Fibroblast of lung (primary cell): ENCODE data around the gene OPA3.

Source experiments
- EZH2 ChIP-seq: IDR thresholded peaks from 2 replicates; pipeline ENCODE4 v1.5.1; 2012; ENCODE audit warnings: low read length, control low read depth, mild to moderate bottlenecking; ENCODE audit errors: missing control alignments
- TF ChIP-seq, protein P1 (sequence below), 2 donors: IDR thresholded peaks in 1 of 2; conservative IDR thresholded peaks in 1 of 2; 1 replicate in 1 of 2; 2 replicates in 1 of 2; pipeline ENCODE4 v1.5.1; 2011 to 2012; ENCODE audit warnings: low read length in 2 of 2, control low read depth in 1 of 2, inconsistent platforms in 1 of 2, low read depth in 1 of 2, mild to moderate bottlenecking in 1 of 2

DNA sequence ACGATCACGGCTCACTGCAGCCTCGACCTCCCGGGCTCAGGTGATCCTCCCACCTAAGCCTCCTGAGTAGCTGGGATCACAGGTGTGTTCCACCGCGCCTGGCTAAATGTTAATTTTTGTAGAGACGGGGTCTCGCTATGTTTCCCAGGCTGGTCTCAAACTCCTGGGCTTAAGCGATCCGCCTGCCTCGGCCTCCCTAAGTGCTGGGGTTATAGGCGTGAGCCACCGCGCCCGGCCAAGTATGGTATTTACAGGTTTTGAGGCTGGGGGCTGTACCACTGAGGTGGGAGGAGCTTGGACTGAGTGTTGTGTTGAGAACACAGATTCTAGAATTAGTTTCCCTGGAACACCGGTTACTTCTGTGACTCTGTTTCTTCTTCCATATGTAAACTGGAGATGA, 86.8 kb downstream of the OPA3 start:
- TF ChIP-seq, protein P1, sequence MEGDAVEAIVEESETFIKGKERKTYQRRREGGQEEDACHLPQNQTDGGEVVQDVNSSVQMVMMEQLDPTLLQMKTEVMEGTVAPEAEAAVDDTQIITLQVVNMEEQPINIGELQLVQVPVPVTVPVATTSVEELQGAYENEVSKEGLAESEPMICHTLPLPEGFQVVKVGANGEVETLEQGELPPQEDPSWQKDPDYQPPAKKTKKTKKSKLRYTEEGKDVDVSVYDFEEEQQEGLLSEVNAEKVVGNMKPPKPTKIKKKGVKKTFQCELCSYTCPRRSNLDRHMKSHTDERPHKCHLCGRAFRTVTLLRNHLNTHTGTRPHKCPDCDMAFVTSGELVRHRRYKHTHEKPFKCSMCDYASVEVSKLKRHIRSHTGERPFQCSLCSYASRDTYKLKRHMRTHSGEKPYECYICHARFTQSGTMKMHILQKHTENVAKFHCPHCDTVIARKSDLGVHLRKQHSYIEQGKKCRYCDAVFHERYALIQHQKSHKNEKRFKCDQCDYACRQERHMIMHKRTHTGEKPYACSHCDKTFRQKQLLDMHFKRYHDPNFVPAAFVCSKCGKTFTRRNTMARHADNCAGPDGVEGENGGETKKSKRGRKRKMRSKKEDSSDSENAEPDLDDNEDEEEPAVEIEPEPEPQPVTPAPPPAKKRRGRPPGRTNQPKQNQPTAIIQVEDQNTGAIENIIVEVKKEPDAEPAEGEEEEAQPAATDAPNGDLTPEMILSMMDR (conservative IDR thresholded peaks at IDR 0.05 in 1 of 2, IDR thresholded peaks at IDR 0.05 in 1 of 2; ENCODE audit: low read depth in 1 of 2, low read length in 2 of 2), result no peak
- no peak for TF ChIP-seq EZH2
